Measurements from ENCODE around the gene UPF3B. TPM values are rescaled to one million over a fixed set of nuclear protein-coding genes. Genes with fewer than 3 reads are reported as not detected.

UPF3B gene
- total and polyA plus RNA-seq, 9 of the 15 experiments (the other 6 are each of a cell fraction or from before 2014, with no cell fraction given) = 17.6 to 57.0 (median 32.3) TPM

DNA sequence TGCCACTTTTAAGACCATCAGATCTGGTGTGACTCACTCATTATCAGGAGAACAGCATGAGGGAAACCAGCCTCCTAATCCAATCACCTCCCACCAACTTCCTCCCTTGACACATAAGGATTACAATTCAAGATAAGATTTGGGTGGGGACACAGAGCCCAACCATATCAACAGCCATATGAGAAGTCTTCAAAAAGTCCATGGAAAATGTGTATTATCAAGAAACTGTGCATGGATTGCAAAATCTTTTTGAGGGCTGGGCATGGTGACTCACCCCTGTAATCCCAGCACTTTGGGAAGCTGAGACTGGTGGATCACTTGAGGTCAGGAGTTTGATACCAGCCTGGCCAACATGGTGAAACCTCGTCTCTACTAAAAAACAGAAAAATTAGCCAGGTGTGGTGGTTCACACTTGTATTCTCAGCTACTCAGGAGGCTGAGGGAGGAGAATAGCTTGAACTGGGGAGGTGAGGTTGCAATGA is 43.5 kb downstream of the UPF3B start (continued):
- TF ChIP-seq, protein P1, sequence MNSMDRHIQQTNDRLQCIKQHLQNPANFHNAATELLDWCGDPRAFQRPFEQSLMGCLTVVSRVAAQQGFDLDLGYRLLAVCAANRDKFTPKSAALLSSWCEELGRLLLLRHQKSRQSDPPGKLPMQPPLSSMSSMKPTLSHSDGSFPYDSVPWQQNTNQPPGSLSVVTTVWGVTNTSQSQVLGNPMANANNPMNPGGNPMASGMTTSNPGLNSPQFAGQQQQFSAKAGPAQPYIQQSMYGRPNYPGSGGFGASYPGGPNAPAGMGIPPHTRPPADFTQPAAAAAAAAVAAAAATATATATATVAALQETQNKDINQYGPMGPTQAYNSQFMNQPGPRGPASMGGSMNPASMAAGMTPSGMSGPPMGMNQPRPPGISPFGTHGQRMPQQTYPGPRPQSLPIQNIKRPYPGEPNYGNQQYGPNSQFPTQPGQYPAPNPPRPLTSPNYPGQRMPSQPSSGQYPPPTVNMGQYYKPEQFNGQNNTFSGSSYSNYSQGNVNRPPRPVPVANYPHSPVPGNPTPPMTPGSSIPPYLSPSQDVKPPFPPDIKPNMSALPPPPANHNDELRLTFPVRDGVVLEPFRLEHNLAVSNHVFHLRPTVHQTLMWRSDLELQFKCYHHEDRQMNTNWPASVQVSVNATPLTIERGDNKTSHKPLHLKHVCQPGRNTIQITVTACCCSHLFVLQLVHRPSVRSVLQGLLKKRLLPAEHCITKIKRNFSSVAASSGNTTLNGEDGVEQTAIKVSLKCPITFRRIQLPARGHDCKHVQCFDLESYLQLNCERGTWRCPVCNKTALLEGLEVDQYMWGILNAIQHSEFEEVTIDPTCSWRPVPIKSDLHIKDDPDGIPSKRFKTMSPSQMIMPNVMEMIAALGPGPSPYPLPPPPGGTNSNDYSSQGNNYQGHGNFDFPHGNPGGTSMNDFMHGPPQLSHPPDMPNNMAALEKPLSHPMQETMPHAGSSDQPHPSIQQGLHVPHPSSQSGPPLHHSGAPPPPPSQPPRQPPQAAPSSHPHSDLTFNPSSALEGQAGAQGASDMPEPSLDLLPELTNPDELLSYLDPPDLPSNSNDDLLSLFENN (IDR thresholded peaks at IDR 0.05; ENCODE audit: low read depth in 2 of 2, low read length in 2 of 2) = peak in 1 of 2 experiments; percentile 72; a peak in 2 of 4 replicates
- TF ChIP-seq MAZ (CRISPR knock-in tag; conservative IDR thresholded peaks at IDR 0.05 in 1 of 2, IDR thresholded peaks at IDR 0.05 in 1 of 2) (no peak; a peak in 1 of 4 replicates), FOXK1 (CRISPR knock-in tag; IDR thresholded peaks at IDR 0.05; ENCODE audit: borderline replicate concordance) (no peak), MBD2 (IDR thresholded peaks at IDR 0.05; ENCODE audit: borderline replicate concordance, low read depth) (peak; percentile 51), DMBX1 (CRISPR knock-in tag; IDR thresholded peaks at IDR 0.05; ENCODE audit: borderline replicate concordance) (no peak), EP300 (IDR thresholded peaks at IDR 0.05; ENCODE audit: low read length) (peak; percentile 92), GATA2 (CRISPR knock-in tag; IDR thresholded peaks at IDR 0.05) (peak; percentile 84), KDM4B (IDR thresholded peaks at IDR 0.05; ENCODE audit: borderline replicate concordance in 2 of 2, low read depth in 1 of 2) (no peak), ELF1 (tag; IDR thresholded peaks at IDR 0.05) (no peak), JUNB (CRISPR knock-in tag; conservative IDR thresholded peaks at IDR 0.05) (peak; percentile 49; the same call in 1 of the 2 replicates), TBP (optimal IDR thresholded peaks at IDR 0.05; ENCODE audit: low read depth, low read length) (no peak), SRSF1 (IDR thresholded peaks at IDR 0.05; ENCODE audit: low read depth, low read length) (no peak), ARNT (IDR thresholded peaks at IDR 0.05) (peak in 1 of 2 experiments; percentile 87; a peak in 1 of 4 replicates), HDAC1 (IDR thresholded peaks at IDR 0.05) (peak in 1 of 2 experiments; percentile 95; a peak in 2 of 4 replicates), SMARCA5 (IDR thresholded peaks at IDR 0.05) (no peak)
- TF ChIP-seq, protein P2, sequence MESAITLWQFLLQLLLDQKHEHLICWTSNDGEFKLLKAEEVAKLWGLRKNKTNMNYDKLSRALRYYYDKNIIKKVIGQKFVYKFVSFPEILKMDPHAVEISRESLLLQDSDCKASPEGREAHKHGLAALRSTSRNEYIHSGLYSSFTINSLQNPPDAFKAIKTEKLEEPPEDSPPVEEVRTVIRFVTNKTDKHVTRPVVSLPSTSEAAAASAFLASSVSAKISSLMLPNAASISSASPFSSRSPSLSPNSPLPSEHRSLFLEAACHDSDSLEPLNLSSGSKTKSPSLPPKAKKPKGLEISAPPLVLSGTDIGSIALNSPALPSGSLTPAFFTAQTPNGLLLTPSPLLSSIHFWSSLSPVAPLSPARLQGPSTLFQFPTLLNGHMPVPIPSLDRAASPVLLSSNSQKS (CRISPR knock-in tag; IDR thresholded peaks at IDR 0.05) = no peak
- TF ChIP-seq, protein P3, sequence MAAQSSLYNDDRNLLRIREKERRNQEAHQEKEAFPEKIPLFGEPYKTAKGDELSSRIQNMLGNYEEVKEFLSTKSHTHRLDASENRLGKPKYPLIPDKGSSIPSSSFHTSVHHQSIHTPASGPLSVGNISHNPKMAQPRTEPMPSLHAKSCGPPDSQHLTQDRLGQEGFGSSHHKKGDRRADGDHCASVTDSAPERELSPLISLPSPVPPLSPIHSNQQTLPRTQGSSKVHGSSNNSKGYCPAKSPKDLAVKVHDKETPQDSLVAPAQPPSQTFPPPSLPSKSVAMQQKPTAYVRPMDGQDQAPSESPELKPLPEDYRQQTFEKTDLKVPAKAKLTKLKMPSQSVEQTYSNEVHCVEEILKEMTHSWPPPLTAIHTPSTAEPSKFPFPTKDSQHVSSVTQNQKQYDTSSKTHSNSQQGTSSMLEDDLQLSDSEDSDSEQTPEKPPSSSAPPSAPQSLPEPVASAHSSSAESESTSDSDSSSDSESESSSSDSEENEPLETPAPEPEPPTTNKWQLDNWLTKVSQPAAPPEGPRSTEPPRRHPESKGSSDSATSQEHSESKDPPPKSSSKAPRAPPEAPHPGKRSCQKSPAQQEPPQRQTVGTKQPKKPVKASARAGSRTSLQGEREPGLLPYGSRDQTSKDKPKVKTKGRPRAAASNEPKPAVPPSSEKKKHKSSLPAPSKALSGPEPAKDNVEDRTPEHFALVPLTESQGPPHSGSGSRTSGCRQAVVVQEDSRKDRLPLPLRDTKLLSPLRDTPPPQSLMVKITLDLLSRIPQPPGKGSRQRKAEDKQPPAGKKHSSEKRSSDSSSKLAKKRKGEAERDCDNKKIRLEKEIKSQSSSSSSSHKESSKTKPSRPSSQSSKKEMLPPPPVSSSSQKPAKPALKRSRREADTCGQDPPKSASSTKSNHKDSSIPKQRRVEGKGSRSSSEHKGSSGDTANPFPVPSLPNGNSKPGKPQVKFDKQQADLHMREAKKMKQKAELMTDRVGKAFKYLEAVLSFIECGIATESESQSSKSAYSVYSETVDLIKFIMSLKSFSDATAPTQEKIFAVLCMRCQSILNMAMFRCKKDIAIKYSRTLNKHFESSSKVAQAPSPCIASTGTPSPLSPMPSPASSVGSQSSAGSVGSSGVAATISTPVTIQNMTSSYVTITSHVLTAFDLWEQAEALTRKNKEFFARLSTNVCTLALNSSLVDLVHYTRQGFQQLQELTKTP (IDR thresholded peaks at IDR 0.05; ENCODE audit: low read depth in 1 of 2, partially characterized antibody in 2 of 2) = peak in 1 of 2 experiments; percentile 76
